ENCODE results near the gene FAM240A.

FAM240A gene

DNA sequence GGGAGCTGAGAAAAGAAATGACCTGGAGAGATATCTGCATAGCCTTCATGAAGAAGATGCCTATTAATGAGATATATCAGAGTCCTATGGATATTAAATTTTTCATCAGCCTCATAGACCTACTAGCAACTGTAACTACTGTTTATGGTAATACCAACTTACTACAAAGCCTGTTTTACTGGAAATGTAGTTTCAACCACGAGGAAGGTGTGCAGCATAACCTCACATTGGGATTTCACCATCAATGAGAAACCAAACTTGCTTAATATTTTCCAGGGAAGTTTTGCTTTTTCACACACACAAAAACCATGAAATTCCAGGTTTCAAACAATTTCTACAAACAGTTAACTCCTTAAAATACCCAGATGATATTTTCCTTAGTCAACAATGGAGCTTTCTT lies 31.4 kb downstream of the FAM240A start:
- no peak for TF ChIP-seq JUND (IDR thresholded peaks at IDR 0.05; ENCODE audit: low read depth)
- in situ Hi-C loops (cut with HindIII; ENCODE audit: low pct_unique_long_range_greater_than_20kb, low sequenced_read_pairs): no loop called here
- no peak for DNase-seq (ENCODE audit: low read depth in 1 of 2, low spot score in 1 of 2)

DNA sequence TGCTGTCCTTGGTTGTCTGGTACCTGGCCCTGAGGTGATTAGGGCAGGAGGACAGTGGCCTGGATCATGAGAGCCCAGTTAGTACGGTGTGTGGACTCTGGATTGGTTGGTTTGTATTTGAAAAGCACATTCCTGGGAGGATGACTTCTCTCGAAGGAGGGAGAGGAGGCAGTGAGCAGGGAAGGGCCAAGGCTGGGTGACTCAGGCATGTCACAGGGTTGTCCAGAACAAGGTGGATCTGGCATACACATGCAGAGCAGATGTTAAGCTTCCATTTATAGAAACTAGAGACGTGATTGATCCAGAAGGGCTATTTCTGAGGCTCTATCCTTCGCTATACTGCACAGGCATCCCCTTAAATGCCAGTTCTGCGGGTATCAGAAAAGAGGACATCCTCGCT lies 34.4 kb downstream of the FAM240A start:
- in situ Hi-C loops (cut with HindIII; ENCODE audit: low pct_unique_long_range_greater_than_20kb, low sequenced_read_pairs): no loop called here
- DNase-seq (ENCODE audit: low read depth in 1 of 2, low spot score in 1 of 2): no peak
- TF ChIP-seq JUND (IDR thresholded peaks at IDR 0.05; ENCODE audit: low read depth): no peak

DNA sequence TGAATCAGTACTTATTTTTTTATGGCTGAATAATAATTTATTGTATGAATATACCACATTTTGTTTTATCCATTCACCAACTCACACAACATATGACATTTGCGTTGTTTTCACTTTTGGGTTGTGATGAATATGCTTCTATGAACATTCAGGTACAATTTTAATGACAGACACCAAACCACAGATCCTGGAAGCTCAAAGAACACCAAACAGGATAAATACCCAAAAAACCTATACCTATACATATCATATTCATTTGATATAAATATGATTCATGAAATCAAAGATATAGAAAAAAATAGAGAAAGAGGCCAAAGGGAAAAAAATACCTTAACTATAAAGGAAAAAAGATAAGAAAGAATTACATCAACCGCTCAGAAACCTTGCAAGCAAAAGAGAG lies 35.8 kb downstream of the FAM240A start:
- no peak for DNase-seq (ENCODE audit: low read depth in 1 of 2, low spot score in 1 of 2)
- no peak for TF ChIP-seq JUND (IDR thresholded peaks at IDR 0.05; ENCODE audit: low read depth)
- in situ Hi-C loops (cut with HindIII; ENCODE audit: low pct_unique_long_range_greater_than_20kb, low sequenced_read_pairs): no loop called here

DNA sequence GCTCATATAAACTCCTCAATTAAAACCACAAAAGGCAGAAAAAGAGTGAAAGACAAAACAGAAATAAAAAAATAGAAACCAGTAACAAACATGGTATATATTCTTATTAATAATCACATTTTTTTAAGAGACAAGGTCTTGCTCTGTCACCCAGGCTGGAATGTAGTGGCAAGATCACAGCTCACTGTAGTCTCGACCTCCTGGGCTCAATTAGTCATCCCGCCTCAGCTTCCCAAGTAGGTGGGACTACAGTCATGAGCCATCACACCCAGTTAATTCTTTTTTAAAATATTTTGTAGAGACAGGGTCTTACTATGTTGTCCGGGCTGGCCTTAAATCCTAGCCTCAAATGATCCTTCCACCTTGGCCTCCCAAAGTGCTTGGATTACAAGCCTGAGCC lies 37.1 kb downstream of the FAM240A start:
- in situ Hi-C loops (cut with HindIII; ENCODE audit: low pct_unique_long_range_greater_than_20kb, low sequenced_read_pairs): no loop called here
- no peak for DNase-seq (ENCODE audit: low read depth in 1 of 2, low spot score in 1 of 2)
- no peak for TF ChIP-seq JUND (IDR thresholded peaks at IDR 0.05; ENCODE audit: low read depth)

DNA sequence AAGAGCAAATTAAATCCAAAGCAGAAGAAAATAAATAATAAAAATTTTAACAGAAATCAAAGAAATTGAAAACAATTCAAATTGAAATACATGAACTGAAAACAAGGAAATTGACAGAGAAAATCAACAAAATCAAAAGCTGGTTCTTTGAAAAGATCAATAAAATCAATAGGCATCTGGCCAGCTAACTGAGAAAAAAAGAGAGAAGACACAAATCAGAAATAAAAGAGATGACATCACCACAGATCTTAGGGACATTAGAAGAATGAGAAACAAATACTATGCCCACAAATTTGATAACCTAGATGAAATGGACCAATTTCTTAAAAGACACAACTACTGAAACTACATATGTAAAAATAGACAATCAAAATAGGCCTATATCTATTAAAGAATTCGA lies 38.8 kb downstream of the FAM240A start:
- TF ChIP-seq JUND (IDR thresholded peaks at IDR 0.05; ENCODE audit: low read depth): no peak
- DNase-seq (ENCODE audit: low read depth in 1 of 2, low spot score in 1 of 2): no peak
- in situ Hi-C loops (cut with HindIII; ENCODE audit: low pct_unique_long_range_greater_than_20kb, low sequenced_read_pairs): no loop called here

DNA sequence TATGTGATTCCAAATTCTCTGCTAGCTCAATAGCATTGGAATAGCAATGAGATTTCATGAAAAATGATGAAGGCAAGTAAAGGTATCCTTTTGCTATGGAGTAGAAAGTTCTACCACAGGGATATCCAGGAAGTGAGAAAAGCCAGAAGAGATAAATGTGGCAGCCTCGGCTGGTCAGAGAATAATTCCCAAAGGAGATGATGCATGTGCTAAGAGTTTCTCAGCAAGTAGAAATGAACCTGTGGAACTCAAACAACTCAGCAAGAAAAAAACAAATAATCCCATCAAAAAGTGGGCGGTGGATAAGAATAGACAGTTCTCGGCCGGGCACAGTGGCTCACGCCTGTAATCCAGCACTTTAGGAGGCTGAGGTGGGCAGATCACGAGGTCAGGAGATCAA lies 42.9 kb downstream of the FAM240A start:
- no peak for TF ChIP-seq JUND (IDR thresholded peaks at IDR 0.05; ENCODE audit: low read depth)
- in situ Hi-C loops (cut with HindIII; ENCODE audit: low pct_unique_long_range_greater_than_20kb, low sequenced_read_pairs): no loop called here
- DNase-seq (ENCODE audit: low read depth in 1 of 2, low spot score in 1 of 2): no peak

DNA sequence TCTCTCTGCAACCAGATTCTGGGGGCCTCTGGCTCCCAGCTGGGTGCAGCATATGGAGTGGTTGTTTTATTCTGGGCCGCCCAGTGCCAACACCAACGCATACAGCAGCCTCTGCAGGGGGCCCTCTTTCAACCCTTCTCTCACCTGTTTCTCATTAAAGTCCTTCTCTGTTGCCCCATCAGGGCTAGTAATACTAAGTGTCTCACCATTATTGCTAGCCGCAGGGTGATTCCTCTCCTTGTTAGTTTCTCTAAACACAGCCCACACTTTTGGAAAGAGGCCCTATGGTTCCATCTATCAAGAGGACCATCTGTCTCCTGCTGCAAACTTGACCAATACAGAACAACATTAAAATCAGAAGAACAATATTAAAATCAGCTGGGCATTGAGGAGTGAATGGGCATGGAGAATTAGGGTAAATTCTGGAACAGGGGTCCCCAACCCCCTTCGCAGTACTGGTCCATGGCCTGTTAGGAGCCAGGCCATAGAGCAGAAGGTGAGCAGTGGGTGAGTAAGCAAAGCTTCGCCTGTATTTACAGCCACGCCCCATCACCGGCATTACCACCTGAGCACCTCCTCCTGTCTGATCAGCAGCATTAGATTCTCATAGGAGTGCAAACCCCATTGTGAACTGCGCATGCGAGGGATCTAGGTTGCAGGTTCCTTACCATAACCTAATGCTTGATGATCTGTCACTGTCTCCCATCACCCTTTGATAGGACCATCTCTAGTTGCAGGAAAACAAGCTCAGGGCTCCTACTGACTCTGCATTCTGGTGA lies 44.6 kb downstream of the FAM240A start:
- TF ChIP-seq JUND (IDR thresholded peaks at IDR 0.05; ENCODE audit: low read depth): no peak
- DNase-seq (ENCODE audit: low read depth in 1 of 2, low spot score in 1 of 2): no peak
- in situ Hi-C loops (cut with HindIII; ENCODE audit: low pct_unique_long_range_greater_than_20kb, low sequenced_read_pairs): no loop called here

DNA sequence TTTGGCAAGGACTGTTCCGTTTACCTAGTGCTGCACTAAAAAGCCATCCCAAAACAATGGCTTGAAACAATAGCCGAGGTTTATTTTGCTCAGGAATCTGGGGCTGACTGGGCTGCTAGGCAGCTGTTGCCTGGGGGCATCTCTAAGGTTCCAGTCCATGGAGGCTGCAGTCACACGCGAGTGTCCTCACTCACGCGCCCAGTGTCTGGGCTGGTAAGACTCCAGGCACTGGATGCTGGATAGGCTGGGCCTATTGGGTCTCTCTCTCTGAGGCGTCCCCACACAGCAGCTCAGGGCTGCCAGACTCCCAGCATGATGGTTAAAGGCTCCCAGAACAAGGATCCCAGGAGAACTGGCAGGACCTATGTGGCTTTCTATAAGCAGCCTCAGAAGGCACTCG lies 47.0 kb downstream of the FAM240A start:
- in situ Hi-C loops (cut with HindIII; ENCODE audit: low pct_unique_long_range_greater_than_20kb, low sequenced_read_pairs): no loop called here
- peak in 1 of 2 experiments; percentile 29 for DNase-seq (ENCODE audit: low read depth in 1 of 2, low spot score in 1 of 2)
- no peak for TF ChIP-seq JUND (IDR thresholded peaks at IDR 0.05; ENCODE audit: low read depth)

DNA sequence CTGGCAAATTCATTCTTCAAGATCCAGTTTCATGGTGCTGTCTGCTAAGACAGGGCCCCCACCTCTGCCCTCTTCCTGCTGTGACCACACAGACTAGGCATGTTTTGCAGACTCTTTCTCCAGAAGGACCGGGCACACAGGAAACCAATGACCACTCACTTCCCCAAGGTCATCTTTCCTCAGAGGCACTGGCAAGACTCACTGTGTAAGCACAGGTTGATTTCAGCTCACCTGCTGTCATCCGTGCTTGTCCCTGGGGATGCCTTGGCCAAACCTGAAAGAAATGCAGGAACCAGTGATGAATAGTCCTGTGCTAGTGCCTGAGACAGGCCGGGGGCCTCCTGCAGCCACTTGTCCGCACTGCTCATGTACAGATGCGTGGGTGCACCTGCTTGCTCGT lies 47.7 kb downstream of the FAM240A start:
- no peak for DNase-seq (ENCODE audit: low read depth in 1 of 2, low spot score in 1 of 2)
- in situ Hi-C loops (cut with HindIII; ENCODE audit: low pct_unique_long_range_greater_than_20kb, low sequenced_read_pairs): no loop called here
- TF ChIP-seq JUND (IDR thresholded peaks at IDR 0.05; ENCODE audit: low read depth): no peak

DNA sequence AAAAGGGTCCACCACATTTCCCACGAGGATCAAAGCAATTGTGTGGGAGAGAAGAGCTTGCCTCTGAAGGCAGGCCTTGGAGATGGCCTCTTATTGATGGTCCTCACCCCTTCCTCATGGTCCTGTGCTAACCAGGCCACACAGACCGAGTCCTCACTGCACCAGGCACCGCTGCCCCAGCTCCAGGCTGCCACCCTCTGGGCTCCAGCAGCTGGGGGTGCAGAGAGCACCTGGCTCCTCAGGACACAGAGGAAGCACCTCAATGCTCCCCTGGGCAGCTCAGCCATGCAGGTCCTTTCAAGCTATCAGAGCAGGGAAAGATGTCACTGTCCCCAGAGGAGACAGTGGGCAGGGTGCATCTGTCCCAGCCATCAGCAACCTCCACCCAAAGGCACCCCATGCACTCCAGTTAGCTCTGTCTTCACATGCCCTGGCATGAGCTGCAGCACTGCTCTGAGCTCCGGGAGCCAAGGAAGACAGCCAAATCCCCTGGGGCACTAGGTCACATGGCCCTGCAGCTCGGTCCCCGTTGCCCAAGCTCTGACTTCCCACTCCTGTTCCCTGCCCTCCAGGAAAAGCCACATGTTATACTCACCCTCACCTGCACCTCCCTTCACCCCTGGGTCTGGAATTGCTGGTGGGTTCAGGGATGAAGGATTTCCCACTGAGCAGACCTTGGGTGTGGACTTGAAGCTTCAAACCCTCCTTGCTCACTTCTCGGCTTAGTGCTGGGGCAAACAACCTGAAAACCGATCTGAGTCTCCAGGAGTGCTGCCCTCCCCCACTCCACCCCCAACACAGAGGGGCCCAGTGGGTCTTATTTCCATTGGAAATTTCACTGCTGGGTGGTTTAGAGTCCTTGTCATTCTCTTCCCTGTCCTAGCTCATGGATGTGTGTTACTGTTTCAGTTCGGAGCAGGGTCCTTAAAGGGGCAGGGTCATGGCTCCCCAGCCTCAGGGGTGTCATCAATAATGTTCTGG lies 48.5 kb downstream of the FAM240A start:
- peak in 1 of 2 experiments; percentile 60 for DNase-seq (ENCODE audit: low read depth in 1 of 2, low spot score in 1 of 2)
- in situ Hi-C loops (cut with HindIII; ENCODE audit: low pct_unique_long_range_greater_than_20kb, low sequenced_read_pairs): no loop called here
- no peak for TF ChIP-seq JUND (IDR thresholded peaks at IDR 0.05; ENCODE audit: low read depth)

DNA sequence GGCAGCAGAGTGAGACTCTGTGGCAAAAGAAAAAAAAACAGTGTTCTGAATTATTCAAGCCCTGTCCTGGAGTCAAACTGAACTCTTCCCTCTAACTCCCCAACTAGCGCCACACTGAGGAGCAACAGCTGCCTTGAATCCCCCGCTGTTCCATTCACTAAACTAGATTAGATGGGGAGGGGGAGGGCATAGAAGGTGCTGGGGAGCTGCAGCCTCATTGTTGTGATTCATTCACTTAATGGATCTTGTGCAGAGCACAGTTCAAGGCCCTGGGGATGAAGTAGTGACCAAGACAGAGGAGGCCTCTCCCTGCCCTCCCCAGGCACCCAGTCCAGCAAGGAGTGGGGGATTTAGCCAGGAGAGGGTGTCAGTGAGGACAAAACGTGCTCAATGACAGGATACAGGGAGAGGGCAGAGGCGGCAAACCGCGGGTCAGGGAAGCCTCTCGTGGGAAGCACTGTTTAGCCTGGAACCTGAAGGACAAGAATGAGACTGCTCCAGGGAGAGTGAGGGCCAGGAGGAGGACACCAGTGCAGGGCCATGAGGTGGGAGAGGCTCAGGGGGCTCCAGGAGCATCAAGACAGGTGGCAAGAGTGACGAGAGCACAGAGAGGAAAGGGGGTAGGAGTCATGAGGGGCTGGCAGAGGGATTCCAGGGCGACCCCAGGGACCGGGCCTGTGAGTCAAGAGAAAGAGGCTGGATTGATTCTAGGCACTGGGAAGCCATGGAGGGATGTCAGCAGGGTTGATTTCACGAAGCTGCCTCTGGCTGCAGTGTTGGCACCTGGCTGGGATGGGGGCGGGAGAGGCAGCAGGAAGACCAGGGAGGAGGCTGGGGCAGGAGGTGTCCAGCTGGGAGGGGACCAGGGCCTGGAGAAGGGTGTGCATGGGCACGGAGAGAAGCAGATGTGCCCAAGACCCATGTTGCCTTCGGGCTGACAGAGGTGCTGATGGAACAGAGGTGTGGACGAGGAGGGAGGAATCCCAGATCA lies 49.7 kb downstream of the FAM240A start:
- peak in 1 of 2 experiments; percentile 45 for DNase-seq (ENCODE audit: low read depth in 1 of 2, low spot score in 1 of 2)
- in situ Hi-C loops (cut with HindIII; ENCODE audit: low pct_unique_long_range_greater_than_20kb, low sequenced_read_pairs): no loop called here
- TF ChIP-seq JUND (IDR thresholded peaks at IDR 0.05; ENCODE audit: low read depth): no peak
